ENCODE results near the gene RASA2. TPM values are rescaled to one million over a fixed set of nuclear protein-coding genes. Genes with fewer than 3 reads are reported as not detected.

Gene RASA2
- total RNA-seq, 2 experiments from 2014 or later: 53.7 to 54.5 TPM

DNA sequence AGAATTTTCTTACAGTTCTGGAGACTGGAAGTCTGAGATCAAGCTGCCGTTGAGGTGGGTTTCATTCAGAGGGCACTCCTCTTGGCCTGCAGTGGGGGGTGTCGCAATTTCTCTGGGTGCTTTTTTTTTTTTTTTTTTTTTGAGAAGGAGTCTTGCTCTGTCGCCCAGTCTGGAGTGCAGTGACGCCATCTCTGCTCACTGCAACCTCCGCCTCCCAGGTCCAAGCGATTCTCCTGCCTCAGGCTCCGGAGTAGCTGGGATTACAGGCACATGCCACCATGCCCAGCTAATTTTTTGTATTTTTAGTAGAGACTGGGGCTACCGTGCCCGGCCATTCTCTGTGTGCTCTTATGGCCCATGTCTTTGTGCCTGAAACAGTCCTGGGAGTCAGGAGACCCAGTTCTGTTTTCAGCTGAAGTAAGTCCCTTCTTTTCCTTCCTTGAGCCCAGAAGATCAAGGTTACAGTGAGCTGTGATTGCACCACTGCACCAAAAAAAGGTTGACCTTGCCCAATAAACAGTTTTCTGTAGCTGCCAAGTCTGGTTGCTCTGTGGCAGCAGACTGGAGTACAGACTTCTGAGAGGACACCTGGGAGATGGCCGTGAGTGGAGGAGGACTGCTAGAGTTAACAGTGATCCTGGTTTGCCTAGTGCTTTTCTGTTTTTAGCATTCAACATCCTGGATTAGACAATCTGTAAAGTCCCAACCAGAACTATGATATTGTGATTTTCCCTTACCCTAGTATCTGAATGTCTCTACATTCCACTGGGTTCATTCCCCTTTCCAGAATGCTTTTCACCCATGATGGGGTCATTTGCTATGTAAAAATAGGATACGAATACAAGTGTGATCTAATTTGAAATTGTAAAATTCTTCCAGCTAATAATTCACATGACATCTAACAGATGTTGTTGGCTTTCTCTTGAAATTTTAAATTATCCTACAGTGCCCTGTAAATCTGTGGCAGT is 174.7 kb downstream of the RASA2 start:
- Mint-ChIP-seq H3K36me3 (ENCODE audit: low read depth) (no peaks in the 10 kb centered on the region), H3K4me1 (peaks cover 7% of the 10 kb centered on the region), H3K27ac (no peak overlapping the region), H3K4me3 (no peak overlapping the region), H3K27me3 (peaks cover 68% of the 10 kb centered on the region), H3K9me3 (peaks cover 3% of the 10 kb centered on the region)
- POLR2A ChIA-PET: no interaction called here
- no peak for DNase-seq
- CTCF ChIA-PET: no interaction called here

DNA sequence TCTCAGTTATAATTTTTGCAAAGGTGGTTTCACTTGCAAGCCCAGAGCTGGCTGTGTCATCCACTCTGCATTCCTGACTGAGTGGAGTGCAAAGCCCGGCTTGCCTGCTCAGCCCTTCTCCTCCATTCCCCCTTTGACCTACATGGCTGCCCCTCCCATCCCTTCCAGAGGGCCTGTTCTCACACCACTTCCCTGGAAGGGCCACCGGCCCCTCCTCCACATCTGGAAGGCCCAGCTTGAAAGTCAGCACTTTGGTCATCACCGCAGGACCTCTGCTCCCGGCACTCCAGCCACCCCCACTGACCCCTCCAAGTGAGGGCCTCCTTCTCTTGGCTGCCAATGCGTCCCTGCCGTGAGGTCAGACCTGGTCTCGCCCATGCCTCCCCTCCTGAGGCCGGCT is 177.2 kb downstream of the RASA2 start:
- no peak overlapping the region for H3K4me3 Mint-ChIP-seq
- no peak overlapping the region for H3K27ac Mint-ChIP-seq
- ChIA-PET POLR2A (no interaction called here), CTCF (no interaction called here)
- H3K9me3 Mint-ChIP-seq: peaks cover 6% of the 10 kb centered on the region
- H3K4me1 Mint-ChIP-seq: peaks cover 7% of the 10 kb centered on the region
- H3K27me3 Mint-ChIP-seq: peaks cover 46% of the 10 kb centered on the region
- H3K36me3 Mint-ChIP-seq (ENCODE audit: low read depth): peaks cover under 1% of the 10 kb centered on the region
- no peak for DNase-seq

Other genes with a start within 250 kb of the RASA2 start
- 10 to 100 TPM; 36.0 to 39.6 TPM for gene ZBTB38, start 118.5 kb upstream of the RASA2 start, total RNA-seq

All from activated CD4-positive, alpha-beta memory T cell treated with anti-CD3 and anti-CD28 coated beads, Interleukin-2, amount 10 ng/mL, durations not matched to agents 7 days and 5 days (primary cell).